ENCODE results near the gene C4orf50.

C4orf50 gene

DNA sequence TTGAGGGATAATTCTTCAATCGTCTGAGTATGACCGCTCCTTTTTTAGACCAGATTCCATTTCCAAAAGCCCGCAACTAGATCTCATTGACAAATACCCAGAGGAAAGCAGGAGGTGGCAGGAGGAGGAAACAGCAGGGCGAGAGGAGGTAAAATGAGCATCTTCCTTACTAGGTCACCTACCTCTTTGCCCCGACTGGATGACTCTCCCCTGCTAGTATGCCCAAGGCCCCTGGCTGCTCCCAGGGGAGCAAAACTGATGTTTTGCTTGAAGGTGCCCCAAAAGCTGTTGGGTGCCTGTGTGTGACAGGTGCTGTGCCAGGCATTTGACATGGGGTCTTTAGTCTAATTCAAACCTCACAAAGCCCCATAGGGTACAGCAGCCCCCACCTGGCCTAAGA, 48.9 kb downstream of the C4orf50 start:
- Histone ChIP-seq H3K9me3 (ENCODE audit: insufficient read depth, low read length) (no peaks in the 10 kb centered on the region), H3K4me2 (ENCODE audit: low read depth, low read length, poor library complexity, severe bottlenecking) (no peak overlapping the region), H3K27ac (ENCODE audit: low read depth, low read length) (no peak overlapping the region), H3K9ac (ENCODE audit: low read length) (no peak overlapping the region), H2AFZ (ENCODE audit: low read depth, low read length, severe bottlenecking) (no peak overlapping the region), H3F3A (ENCODE audit: insufficient read depth) (no peaks in the 10 kb centered on the region), H3K27me3 (ENCODE audit: low read length) (no peaks in the 10 kb centered on the region), H3K36me3 (ENCODE audit: low read length) (no peaks in the 10 kb centered on the region), H3K9me2 (replicated peaks; ENCODE audit: insufficient read depth, low read length) (no peaks in the 10 kb centered on the region), H3K4me3 (ENCODE audit: insufficient read depth, low read length, poor library complexity, severe bottlenecking) (no peak overlapping the region), H4K20me1 (ENCODE audit: low read depth, low read length) (no peaks in the 10 kb centered on the region), H3K79me2 (ENCODE audit: insufficient read depth, low read length) (no peaks in the 10 kb centered on the region)
- TF ChIP-seq EZH2phosphoT487 (conservative IDR thresholded peaks at IDR 0.05; ENCODE audit: low read length) (no peak), CTCF (IDR thresholded peaks at IDR 0.05; ENCODE audit: insufficient read depth, low read length, poor library complexity, severe bottlenecking) (no peak)

- H3F3A ChIP-seq (ENCODE audit: insufficient read depth): no peaks in the 10 kb centered on the region
- no peaks in the 10 kb centered on the region for H3K9me3 ChIP-seq (ENCODE audit: insufficient read depth, low read length)
- H2AFZ ChIP-seq (ENCODE audit: low read depth, low read length, severe bottlenecking): no peak overlapping the region
- no peak overlapping the region for H3K27ac ChIP-seq (ENCODE audit: low read depth, low read length)
- no peak overlapping the region for H3K9ac ChIP-seq (ENCODE audit: low read length)
- no peaks in the 10 kb centered on the region for H4K20me1 ChIP-seq (ENCODE audit: low read depth, low read length)
- H3K4me2 ChIP-seq (ENCODE audit: low read depth, low read length, poor library complexity, severe bottlenecking): no peak overlapping the region
- no peaks in the 10 kb centered on the region for H3K27me3 ChIP-seq (ENCODE audit: low read length)
- no peaks in the 10 kb centered on the region for H3K79me2 ChIP-seq (ENCODE audit: insufficient read depth, low read length)
- H3K4me3 ChIP-seq (ENCODE audit: insufficient read depth, low read length, poor library complexity, severe bottlenecking): no peak overlapping the region
- H3K36me3 ChIP-seq (ENCODE audit: low read length): no peaks in the 10 kb centered on the region
- H3K9me2 ChIP-seq (replicated peaks; ENCODE audit: insufficient read depth, low read length): no peaks in the 10 kb centered on the region
- TF ChIP-seq EZH2phosphoT487 (conservative IDR thresholded peaks at IDR 0.05; ENCODE audit: low read length) (no peak), CTCF (IDR thresholded peaks at IDR 0.05; ENCODE audit: insufficient read depth, low read length, poor library complexity, severe bottlenecking) (no peak)
Measured at GRCh38 chr4:5968246-5968645, 50.0 kb downstream of the C4orf50 start.

- no peaks in the 10 kb centered on the region for H3K9me2 ChIP-seq (replicated peaks; ENCODE audit: insufficient read depth, low read length)
- no peaks in the 10 kb centered on the region for H3F3A ChIP-seq (ENCODE audit: insufficient read depth)
- H3K36me3 ChIP-seq (ENCODE audit: low read length): no peaks in the 10 kb centered on the region
Measured at GRCh38 chr4:5967783-5968182, 50.4 kb downstream of the C4orf50 start.

More at GRCh38 chr4:5967783-5968182, 50.4 kb downstream of the C4orf50 start:
- no peaks in the 10 kb centered on the region for H3K27me3 ChIP-seq (ENCODE audit: low read length)
- H3K9ac ChIP-seq (ENCODE audit: low read length): no peak overlapping the region
- H3K4me3 ChIP-seq (ENCODE audit: insufficient read depth, low read length, poor library complexity, severe bottlenecking): no peak overlapping the region
- H3K9me3 ChIP-seq (ENCODE audit: insufficient read depth, low read length): no peaks in the 10 kb centered on the region
- TF ChIP-seq EZH2phosphoT487 (conservative IDR thresholded peaks at IDR 0.05; ENCODE audit: low read length) (no peak), CTCF (IDR thresholded peaks at IDR 0.05; ENCODE audit: insufficient read depth, low read length, poor library complexity, severe bottlenecking) (no peak)
- no peak overlapping the region for H2AFZ ChIP-seq (ENCODE audit: low read depth, low read length, severe bottlenecking)
- no peak overlapping the region for H3K27ac ChIP-seq (ENCODE audit: low read depth, low read length)
- no peaks in the 10 kb centered on the region for H3K79me2 ChIP-seq (ENCODE audit: insufficient read depth, low read length)
- H3K4me2 ChIP-seq (ENCODE audit: low read depth, low read length, poor library complexity, severe bottlenecking): no peak overlapping the region
- H4K20me1 ChIP-seq (ENCODE audit: low read depth, low read length): no peaks in the 10 kb centered on the region

All from SU-DHL-6 (cell line).